GM18511 (cell line): ENCODE results near the gene ARMH4.

Experiments used
- ATAC-seq: cut with Tn5 transposase; IDR thresholded peaks from one replicate; pipeline ENCODE4 v1.9.1; 2021; ENCODE audit warnings: mild to moderate bottlenecking, moderate library complexity; ENCODE audit not compliant: unreplicated experiment

ARMH4 gene, protein sequence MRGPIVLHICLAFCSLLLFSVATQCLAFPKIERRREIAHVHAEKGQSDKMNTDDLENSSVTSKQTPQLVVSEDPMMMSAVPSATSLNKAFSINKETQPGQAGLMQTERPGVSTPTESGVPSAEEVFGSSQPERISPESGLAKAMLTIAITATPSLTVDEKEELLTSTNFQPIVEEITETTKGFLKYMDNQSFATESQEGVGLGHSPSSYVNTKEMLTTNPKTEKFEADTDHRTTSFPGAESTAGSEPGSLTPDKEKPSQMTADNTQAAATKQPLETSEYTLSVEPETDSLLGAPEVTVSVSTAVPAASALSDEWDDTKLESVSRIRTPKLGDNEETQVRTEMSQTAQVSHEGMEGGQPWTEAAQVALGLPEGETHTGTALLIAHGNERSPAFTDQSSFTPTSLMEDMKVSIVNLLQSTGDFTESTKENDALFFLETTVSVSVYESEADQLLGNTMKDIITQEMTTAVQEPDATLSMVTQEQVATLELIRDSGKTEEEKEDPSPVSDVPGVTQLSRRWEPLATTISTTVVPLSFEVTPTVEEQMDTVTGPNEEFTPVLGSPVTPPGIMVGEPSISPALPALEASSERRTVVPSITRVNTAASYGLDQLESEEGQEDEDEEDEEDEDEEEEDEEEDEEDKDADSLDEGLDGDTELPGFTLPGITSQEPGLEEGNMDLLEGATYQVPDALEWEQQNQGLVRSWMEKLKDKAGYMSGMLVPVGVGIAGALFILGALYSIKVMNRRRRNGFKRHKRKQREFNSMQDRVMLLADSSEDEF

DNA sequence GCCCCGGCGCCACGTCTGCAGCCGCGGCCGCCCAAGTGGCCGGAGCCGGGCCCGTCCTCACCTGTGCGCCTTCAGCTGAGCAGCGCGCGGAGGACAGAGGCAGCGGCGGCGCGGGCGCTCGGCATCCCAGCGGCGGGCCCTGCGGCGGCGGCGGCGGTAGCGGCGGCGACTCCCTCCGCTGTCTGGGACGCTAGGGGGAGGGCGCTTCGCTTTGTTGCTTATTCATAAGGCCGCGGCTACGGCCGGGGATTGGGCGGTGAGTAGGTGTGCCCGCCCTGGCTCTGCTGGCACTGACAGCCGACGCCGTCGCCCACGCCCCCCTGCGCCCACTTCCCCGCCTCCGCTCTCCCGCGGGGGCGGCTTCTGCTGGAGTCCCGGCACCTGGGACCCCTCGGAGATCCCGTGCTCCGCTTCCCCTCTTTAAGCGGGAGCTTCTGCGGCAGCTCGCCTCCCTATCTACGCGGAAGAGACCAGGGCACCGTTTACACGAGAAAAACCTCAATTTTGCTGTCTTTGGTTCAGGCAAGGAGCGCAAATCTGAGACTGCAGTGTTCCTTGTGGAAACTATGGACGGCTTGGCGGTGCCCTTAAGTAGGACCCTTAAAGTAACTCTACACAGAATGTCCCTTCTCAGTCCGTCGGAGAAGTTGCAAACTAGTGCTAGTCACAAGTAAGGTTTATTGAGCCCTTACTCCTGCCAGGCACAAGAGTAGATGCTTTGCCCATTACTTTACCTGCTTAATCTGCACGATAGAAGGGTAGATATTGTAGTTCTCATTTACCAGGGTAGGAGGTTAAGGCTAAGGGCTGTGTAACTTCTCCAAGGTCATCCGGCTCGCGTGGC, at the start of gene ARMH4:
ARMH4 (minus strand) TSS at position 200 of the 844 bp plus-strand sequence. CDS start 12,855 bp downstream, outside the sequence.
- ATAC-seq, result peak; percentile 98

DNA sequence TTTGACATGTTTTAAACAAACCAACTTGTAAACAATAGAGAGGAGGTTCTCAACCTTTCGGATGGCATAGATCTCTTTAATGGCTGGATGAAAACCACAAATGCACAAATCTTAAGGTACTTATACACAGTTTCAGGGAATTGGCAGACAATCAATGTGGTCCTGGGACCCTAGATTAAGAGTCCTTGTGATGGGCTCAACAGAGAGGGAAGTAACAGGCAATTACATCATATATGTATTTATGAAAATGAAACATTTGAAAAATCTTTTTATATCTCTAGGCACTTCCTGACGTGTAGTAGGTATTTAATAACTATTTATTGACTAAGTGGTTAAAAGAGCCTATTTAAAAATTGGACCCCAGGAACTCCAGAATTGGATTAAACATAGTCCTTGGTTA, 48.8 kb upstream of the ARMH4 start:
- no peak for ATAC-seq

DNA sequence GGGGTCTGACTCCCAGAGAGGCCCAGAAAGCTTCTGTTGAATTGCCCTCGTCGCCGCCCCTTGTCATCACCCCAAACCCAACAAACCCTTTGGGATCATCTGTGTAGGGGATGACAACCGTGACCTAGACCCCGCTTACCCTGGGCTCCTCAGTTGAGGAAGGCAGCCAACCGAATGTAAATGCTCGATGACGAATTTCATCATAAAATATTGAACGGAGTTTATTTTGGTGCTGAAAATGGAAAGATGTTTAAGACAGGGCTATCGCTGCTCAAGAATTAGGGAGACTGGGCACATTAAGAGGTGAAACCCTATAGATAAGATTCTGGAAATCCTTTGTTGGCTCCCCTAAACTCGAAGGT, 48.4 kb upstream of the ARMH4 start:
- ATAC-seq, result peak; percentile 19

DNA sequence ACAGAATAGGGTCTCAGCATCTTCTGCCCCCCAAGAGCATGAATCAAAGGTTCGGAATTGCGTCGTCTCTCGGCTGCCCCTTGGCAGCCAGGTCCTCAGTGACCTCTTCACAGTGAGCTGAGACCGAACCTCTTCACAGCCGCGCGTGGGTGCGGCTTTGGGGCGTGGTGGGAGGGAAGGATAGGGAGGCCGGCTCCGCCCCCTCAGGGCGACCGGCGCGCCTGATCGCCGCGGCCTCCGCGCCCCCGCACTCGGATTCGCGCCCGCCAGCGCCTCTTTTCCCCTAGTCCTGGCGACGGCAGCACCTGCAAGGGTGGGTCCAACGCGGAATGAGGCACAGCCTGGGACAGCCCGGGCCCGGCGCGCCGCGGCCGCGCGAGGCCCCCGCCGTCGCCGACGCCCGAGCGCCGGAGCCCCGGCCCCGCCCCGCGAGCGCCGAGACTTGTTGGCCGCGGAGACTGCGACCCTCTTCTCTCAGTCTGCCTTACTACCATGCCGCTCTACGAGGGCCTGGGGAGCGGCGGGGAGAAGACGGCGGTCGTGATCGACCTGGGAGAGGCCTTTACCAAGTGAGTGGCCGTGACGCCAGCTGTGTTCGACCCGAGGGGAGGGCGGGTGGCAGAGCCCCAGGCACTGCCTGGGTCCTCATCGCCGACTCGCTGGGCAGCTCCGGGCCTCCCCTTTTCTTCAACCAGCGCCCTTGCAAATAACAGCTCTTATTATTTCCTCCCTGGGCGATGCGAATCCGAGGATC, 47.9 kb upstream of the ARMH4 start, which contains the start of gene ACTR10:
ACTR10 (plus strand) TSS at position 424 of the 754 bp plus-strand sequence; CDS start at position 493, 69 bp downstream.
- ATAC-seq, result peak; percentile 91

DNA sequence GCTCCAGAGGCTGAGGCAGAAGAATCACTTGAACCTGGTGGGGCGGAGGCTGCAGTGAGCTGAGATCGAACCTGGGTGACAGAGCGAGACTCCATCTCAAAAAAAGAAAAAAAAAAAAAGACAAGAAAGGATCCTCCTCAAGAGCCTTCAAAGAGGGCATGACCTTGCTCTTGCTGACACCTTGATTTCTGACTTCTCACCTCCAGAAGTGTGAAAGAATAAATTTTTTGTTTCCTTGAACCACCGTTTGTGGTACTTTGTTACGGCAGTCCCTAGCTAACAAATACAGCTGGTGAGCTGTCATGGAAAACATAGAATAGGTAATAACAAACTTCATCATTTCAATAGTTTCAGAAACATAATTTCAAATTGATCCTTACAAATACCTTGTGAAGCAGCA, 46.1 kb upstream of the ARMH4 start:
- ATAC-seq, result no peak

DNA sequence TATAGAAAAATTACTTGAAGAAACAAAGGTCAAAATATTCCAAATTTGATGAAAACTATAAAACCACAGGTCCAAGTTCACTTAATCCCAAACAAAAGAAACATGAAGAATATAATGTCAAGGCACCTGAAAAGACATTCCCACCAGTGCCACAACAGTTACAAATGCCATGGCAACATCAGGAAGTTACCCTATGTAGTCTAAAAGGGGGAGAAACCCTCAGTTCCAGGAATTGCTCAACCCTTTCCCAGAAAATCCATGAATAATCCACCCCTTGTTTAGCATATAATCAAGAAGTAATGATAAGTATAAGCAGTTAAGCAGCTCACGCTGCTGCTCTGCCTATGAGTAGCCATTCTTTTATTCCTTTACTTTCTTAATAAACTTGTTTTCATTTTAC, 44.2 kb upstream of the ARMH4 start:
- ATAC-seq, result no peak

DNA sequence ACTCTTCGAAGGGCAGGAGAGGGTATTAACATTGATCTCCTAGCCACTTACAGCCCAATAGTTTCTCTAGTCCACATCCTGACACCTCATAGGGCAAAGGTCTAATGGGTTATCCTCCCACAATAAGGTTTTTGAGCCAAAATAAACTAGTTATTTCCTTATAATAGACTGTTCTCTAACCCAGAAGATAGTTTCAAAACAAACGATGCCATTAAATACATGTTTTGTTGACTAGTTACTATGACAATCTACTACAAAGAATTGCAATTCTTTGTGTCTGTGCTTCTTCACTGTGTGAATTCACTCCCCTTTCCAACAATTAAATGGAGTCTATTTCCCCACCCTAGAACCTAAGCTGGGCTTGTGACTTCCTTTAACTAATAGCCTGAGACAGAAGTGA, 41.5 kb upstream of the ARMH4 start:
- no peak for ATAC-seq

DNA sequence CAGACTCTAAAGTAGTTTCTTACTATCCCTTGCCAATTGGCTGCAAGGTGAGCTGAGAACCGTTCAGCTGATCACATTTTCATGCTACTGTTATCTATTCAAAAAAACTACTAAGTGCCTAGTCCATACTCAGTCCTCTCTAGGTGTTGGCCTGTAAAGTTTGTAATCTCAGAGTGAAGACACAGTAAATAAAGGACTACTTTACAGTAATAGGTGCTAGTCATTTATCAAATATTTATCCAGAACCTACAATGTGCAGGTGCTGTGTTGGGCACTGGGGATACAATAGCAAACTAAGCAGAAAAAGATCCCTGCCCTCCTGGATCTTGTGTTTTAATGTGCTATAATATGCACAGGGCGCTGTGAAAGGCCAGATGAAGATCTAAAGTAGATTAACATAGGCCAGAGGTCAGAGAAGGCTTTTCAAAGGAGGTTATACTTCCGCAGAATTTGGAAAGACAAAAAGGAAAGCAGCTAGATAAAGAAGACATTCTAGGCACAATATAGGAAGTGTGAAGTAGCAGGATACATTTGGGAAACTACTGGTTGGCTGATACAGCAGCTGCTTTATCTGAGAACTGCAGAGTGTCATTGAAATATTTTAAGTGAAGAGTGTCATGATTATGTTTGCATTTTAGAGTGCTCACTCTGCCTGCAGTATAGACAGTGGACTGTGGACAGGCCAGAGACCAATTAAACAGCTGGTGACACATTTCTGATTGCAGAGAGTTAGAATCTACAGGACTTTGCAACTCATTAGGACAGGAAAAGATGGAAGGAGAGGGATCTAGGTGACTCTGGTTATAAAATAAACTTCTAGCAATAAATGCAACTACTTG, 40.0 kb upstream of the ARMH4 start:
- ATAC-seq, result no peak

DNA sequence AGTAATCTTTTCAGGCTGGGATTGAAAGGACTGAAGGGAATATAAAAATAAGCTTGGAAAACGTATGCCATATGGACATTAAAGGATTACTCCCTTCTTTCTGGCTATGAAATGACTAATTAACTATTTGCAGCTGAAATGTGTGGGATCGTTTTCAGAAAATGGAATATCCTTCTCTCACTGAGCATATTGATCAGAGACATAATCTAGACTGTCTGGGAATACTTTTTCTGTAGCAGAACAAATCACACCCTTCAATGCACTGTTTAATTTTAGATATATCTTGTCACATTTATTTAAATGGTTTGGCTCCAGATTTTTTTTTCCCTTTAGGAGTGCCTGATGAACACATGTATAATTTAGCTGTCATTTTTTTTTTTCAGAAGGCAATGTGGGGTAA, 37.2 kb upstream of the ARMH4 start:
- no peak for ATAC-seq

DNA sequence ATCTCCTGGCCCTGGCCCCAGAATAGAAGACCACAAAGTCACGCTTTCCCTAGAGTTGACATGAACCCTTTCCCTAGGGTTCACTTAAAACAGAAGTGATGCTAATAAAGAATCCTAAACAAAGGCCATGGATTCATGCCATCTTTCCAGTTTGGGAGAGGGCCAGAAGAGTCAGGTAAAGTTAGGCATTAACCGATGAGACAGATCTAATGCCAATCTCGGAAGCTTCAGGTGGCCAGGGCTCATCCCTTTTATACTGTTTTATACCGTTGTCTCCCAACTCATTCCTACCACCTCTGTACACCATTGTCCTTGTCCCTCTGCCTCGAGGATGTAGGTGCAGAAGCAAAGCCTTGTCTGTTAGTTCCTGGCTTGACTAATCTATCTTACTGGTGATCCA, 25.1 kb upstream of the ARMH4 start:
- no peak for ATAC-seq

DNA sequence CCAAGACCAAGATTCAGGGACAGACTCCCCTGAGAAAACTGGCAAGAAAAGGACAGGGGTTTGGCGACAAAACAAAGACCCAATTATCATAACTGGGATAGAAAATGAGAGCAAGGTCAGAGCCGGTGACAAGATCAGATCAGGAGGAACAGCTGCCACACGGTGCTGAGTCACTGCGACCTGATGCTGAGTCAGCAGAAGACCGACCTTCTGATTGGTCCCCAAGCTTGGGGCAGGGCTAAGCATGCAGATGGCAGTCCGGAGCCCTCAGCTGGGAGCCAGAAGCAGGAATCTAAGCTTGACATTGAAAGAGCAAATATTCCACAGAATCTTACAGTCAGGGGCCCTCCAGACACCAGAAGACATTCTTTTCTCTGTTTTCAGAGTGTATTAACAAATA, 19.1 kb upstream of the ARMH4 start:
- ATAC-seq, result peak; percentile 95

DNA sequence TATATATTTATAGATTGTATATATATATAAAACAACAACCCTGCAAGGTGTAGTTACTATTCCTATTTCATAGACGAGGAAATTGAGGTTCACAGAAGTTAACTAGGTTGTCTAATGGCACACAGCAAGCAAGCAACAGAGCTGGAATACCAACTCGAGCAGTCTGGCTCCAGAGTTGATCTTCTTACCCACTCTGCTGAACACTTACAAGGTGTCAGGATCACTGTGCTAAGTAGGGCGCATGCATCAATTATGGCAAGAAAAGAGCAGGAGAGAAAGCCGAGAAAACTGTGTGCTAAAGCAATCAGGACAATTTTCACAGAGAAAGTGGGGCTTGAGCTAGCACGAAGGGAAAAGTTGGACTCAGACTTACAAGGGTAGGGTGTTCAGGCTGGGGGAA, 15.9 kb upstream of the ARMH4 start:
- no peak for ATAC-seq

DNA sequence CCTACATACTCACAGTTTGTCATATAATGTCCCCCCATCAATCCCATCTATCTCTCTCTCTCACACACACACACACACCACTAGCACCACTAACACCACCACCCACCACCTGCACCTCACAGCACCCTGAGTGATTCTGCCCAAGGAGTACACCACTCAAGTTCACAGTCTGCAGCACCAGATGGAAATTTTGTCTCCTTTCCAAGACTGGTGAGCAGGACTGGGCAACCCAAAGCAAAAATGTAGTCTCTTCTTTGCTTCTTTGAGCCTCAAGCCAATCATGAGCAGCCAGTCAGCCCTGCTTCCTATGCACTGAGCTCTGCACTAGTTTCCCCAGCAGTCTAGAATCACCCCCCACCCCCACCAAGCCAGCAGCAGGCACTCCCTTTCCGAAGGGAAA, 15.0 kb upstream of the ARMH4 start:
- ATAC-seq, result no peak

DNA sequence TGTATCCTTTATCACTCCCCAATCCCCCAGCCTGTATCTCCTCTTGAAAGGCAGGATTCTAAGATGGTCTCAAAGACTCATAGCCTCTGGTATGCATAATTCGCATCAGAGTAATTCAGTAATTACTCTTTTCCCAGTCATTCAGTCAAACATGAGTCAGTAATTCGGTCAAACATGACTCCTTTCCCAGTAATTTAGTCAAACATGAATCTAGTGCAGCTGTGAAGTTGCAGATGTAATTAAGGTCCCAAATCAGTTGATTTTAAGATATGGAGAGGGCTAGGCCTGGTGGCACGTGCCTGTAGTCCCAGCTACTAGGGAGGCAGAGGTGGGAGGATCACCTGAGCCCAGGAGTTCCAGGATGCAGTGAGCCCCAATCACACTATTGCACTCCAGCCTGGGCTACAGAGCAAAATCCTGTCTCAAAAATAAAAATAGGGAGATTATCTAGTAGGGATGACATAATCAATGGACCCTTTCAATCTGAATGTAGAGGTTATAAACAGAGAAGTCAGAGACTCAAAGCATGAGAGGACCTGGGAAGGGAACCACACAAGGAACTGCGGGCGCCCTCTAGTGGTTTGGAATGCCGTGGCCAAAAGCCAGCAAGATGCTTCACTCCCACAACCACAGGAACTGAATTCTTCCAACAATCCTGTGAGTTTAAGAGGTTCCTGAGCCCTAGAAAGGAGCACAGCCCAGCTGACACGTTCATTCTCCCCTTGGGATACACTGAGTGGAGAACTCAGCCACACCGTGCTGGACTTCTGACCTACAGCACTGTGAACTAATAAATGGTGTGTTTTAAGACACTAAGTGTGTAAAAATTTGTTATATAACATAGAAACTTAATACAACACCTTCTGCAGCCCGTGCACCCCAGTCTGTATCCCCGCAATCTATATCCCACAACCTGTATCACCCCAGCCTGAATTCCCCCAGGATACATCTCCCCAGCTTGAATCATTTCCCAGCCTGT, 14.3 kb upstream of the ARMH4 start:
- peak; percentile 65 for ATAC-seq

DNA sequence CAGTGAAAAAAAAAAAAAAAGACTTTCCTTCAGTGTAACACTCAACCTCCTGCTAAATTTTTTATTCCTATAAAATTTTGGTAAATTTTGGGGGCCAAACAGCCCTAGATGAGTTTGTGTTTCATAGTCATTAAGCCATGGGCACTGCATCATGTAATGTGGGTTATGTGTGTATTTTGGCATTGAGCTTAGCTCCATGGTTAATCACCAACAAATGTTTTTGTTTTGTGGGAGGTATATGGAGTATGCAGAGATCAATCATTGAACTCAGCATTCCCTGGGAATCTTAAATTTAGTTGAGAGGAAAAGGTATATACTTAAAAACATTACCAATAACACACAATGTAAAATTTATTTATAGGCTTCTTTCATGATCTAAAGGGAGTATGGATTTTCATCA, 8.5 kb upstream of the ARMH4 start:
- no peak for ATAC-seq

DNA sequence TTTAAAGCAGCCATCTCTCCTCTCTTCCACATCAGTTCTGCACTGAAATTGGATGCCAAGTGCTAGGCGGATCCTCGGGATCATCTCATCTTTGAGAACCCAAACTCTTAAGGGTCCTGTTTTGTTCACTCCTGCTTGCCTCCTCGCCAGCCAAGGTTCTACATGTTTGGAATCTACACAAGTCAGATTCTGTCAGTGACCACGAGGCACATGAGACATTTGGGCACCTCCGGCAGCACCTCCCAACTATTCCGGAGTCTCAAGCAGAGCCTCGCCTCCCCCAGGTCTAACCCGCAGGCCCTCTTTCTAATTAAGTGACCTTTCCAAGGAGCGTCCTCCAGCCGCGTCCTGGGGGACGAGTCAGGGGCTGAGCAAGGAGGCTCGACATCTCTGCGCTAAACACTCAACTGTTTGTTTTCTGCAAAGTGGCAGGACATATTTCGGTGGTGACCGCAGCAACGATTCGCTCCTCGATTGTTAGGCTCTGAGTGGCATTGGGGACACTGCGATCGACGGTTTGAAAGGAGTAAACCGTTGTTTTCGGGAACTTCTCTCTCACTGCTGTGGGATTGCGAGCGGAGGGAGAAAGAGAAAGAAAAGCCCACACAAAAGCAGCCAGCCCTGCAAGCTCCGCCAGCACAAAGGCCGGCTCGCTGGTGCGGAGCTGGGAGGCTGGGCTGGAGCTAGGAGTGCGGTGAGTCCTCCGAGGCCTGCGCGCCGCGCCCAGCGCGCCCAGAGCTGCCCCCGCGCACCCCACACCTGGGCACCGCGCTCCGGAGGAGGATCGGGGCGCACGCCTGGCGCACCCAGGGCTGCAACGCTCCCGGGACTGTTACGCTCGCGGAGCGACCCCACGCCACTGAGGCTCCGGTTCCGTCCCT, 640 bp downstream of the ARMH4 start:
- peak; percentile 43 for ATAC-seq

DNA sequence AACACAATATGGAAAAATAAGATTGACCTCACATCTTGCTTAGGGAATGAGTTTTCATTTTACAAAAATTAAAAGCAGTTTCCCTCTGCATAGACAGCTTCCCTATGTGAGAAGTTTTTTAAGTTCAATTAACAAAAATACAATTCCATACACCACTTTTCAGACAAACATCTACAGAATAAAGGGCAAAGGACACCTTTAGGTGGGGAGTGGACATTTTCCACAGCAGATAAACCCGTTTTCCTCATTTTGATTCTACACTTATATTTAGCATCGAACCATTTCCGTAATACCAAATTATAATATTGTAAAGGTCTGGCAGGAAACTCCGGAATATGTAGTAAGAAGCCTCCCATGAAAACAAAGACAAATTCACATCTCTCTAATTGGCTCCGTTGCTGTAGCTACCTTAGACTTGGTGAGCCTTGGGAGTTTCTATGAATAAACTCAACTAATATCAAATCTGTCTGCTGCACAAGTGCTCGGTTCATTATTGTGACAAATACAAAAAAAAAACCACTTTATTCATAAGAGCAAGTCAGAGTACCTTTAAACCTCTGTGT, 1.7 kb downstream of the ARMH4 start:
- ATAC-seq, result no peak
